OCI-LY7 (cell line): ENCODE results near the gene PIEZO1. TPM values are rescaled to one million over a fixed set of nuclear protein-coding genes. Genes with fewer than 3 reads are reported as not detected.

Source experiments
- BruUV-seq: library from RNA; stranded (reverse); fragments of 400-500 nt; replicated peaks from 2 replicates; lab custom pipeline; 2021; lab: Mats Ljungman, UMichigan
- CTCF ChIA-PET: fragments of 300-600 bp; sonication (Branson Sonifier 250); formaldehyde crosslinking; loops from one replicate; lab custom pipeline; 2022; ENCODE audit warnings: antibody characterized with exemption; ENCODE audit not compliant: unreplicated experiment; lab: Charles Lee
- POLR2A ChIA-PET: fragments of 300-600 bp; sonication (Branson Sonifier 250); formaldehyde crosslinking; loops from one replicate; lab custom pipeline; 2022; ENCODE audit warnings: antibody characterized with exemption; lab: Charles Lee
- DNase-seq: peaks from one replicate; pipeline ENCODE4 v3.0.0-alpha.2; 2015; ENCODE audit warnings: low spot score
- H2AFZ ChIP-seq: fragments of 200-600 bp; sonication (generic), shearing (Covaris generic); 2 replicates; pipeline ENCODE4 v1.6.1; 2014; ENCODE audit warnings: mild to moderate bottlenecking, antibody characterized with exemption, low read length, moderate library complexity
- H3K27ac ChIP-seq: fragments of 200-600 bp; sonication (generic); 2 replicates; pipeline ENCODE4 v1.5.1; 2014; ENCODE audit warnings: mixed run types, low read depth, mild to moderate bottlenecking, moderate library complexity, low read length, inconsistent platforms; ENCODE audit not compliant: poor library complexity, severe bottlenecking
- H3K36me3 ChIP-seq: fragments of 200-600 bp; sonication (generic); 2 replicates; pipeline ENCODE4 v1.6.1; 2014; ENCODE audit warnings: mild to moderate bottlenecking, antibody characterized with exemption, low read length, moderate library complexity, mixed read lengths; ENCODE audit not compliant: insufficient read depth
- H3K4me1 ChIP-seq: fragments of 200-600 bp; sonication (generic); 2 replicates; pipeline ENCODE4 v1.5.1; 2014; ENCODE audit warnings: mild to moderate bottlenecking, low read length; ENCODE audit not compliant: insufficient read depth, poor library complexity, severe bottlenecking
- H3K4me2 ChIP-seq: fragments of 200-600 bp; sonication (generic); 2 replicates; pipeline ENCODE4 v1.6.1; 2014; ENCODE audit warnings: mild to moderate bottlenecking, low read length
- H3K4me3 ChIP-seq: fragments of 200-600 bp; sonication (generic); 2 replicates; pipeline ENCODE4 v1.5.1; 2014; ENCODE audit warnings: mild to moderate bottlenecking, low read depth, low read length; ENCODE audit not compliant: poor library complexity, severe bottlenecking
- H3K79me2 ChIP-seq: fragments of 200-600 bp; sonication (generic); 2 replicates; pipeline ENCODE4 v1.6.1; 2016; ENCODE audit warnings: low read depth, mild to moderate bottlenecking, low read length, moderate library complexity, mixed read lengths; ENCODE audit not compliant: insufficient read depth
- H3K9me2 ChIP-seq: fragments of 200-600 bp; sonication (generic); 2 replicates; pipeline ENCODE4 v1.6.1; 2016; ENCODE audit warnings: mild to moderate bottlenecking, low read length, mixed read lengths; ENCODE audit not compliant: insufficient read depth
- H3K9me3 ChIP-seq: fragments of 200-600 bp; sonication (generic); 2 replicates; pipeline ENCODE4 v1.6.1; 2014; ENCODE audit warnings: mild to moderate bottlenecking, mixed run types, low read length, mixed read lengths
- H4K20me1 ChIP-seq: fragments of 200-600 bp; sonication (generic); 2 replicates; pipeline ENCODE4 v1.6.1; 2014; ENCODE audit warnings: mild to moderate bottlenecking, antibody characterized with exemption, low read length, moderate library complexity, mixed read lengths; ENCODE audit not compliant: insufficient read depth
- EZH2phosphoT487 ChIP-seq: fragments of 200-600 bp; sonication (generic); IDR thresholded peaks from 2 replicates; pipeline ENCODE4 v1.6.1; 2018; ENCODE audit warnings: low read depth, borderline replicate concordance, mild to moderate bottlenecking, mixed run types, antibody characterized with exemption, low read length, moderate library complexity, mixed read lengths
- intact Hi-C: fragments of 100-400 bp; cut with micrococcal nuclease; formaldehyde crosslinking; loops from one replicate; pipeline ENCODE4 v1.10.0; 2022; ENCODE audit not compliant: unreplicated experiment
- total RNA-seq, 2 experiments: library from RNA; depleted of rRNA in 1 of 2; stranded (reverse); fragments of >200 nt in 1 of 2; shearing (Covaris generic) in 1 of 2; gene quantifications; 2 replicates each; pipeline ENCODE4 v1.2.3, GENCODE V29; 2014 to 2022
- TF ChIP-seq, protein P1 (sequence below): fragments of 200-600 bp; sonication (generic); conservative IDR thresholded peaks from 2 replicates; pipeline ENCODE4 v1.5.1; 2014; ENCODE audit warnings: mild to moderate bottlenecking, antibody characterized with exemption, low read length, moderate library complexity, mixed read lengths

PIEZO1 gene
- total RNA-seq, 2 experiments from 2014 or later, result 144 to 154 TPM

- Histone ChIP-seq H3K27ac (no peak overlapping the region), H3K4me3 (peak overlapping the region; percentile 88), H3K79me2 (peaks cover 45% of the 10 kb centered on the region), H3K9me2 (no peaks in the 10 kb centered on the region), H2AFZ (no peak overlapping the region), H4K20me1 (no peaks in the 10 kb centered on the region), H3K4me2 (peak overlapping the region; percentile 95; the same call in 1 of the 2 replicates), H3K36me3 (peaks cover 71% of the 10 kb centered on the region), H3K4me1 (peaks cover 49% of the 10 kb centered on the region), H3K9me3 (no peaks in the 10 kb centered on the region)
- DNase-seq, result no peak
- CTCF ChIA-PET, result no interaction called here
- intact Hi-C loops, result no loop called here
- BruUV-seq, result no TSS peak
- POLR2A ChIA-PET, result no interaction called here
- TF ChIP-seq EZH2phosphoT487, result no peak
- TF ChIP-seq, protein P1, sequence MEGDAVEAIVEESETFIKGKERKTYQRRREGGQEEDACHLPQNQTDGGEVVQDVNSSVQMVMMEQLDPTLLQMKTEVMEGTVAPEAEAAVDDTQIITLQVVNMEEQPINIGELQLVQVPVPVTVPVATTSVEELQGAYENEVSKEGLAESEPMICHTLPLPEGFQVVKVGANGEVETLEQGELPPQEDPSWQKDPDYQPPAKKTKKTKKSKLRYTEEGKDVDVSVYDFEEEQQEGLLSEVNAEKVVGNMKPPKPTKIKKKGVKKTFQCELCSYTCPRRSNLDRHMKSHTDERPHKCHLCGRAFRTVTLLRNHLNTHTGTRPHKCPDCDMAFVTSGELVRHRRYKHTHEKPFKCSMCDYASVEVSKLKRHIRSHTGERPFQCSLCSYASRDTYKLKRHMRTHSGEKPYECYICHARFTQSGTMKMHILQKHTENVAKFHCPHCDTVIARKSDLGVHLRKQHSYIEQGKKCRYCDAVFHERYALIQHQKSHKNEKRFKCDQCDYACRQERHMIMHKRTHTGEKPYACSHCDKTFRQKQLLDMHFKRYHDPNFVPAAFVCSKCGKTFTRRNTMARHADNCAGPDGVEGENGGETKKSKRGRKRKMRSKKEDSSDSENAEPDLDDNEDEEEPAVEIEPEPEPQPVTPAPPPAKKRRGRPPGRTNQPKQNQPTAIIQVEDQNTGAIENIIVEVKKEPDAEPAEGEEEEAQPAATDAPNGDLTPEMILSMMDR, result no peak
Observed at GRCh38 chr16:88805887-88806393, 20.9 kb upstream of the PIEZO1 start.

GRCh38 chr16:88805340-88805715 is 20.3 kb upstream of the PIEZO1 start:
- no peaks in the 10 kb centered on the region for H3K9me2 ChIP-seq
- H3K79me2 ChIP-seq, result peaks cover 39% of the 10 kb centered on the region
- no TSS peak for BruUV-seq
- peak overlapping the region; percentile 88 for H3K4me3 ChIP-seq
- H4K20me1 ChIP-seq, result no peaks in the 10 kb centered on the region
- H3K4me2 ChIP-seq, result peak overlapping the region; percentile 95
- POLR2A ChIA-PET, result no interaction called here
- CTCF ChIA-PET, result no interaction called here
- no peak for DNase-seq
- no peak for TF ChIP-seq EZH2phosphoT487
- TF ChIP-seq, protein P1, result no peak
- peak overlapping the region; percentile 97 for H3K27ac ChIP-seq
- intact Hi-C loops, result no loop called here
- no peak overlapping the region for H2AFZ ChIP-seq
- H3K4me1 ChIP-seq, result peaks cover 50% of the 10 kb centered on the region
- no peaks in the 10 kb centered on the region for H3K9me3 ChIP-seq
- peaks cover 69% of the 10 kb centered on the region for H3K36me3 ChIP-seq

- peak overlapping the region; percentile 88 for H3K4me3 ChIP-seq
- no peak for TF ChIP-seq EZH2phosphoT487
- TF ChIP-seq, protein P1, result no peak
- ChIA-PET POLR2A (no interaction called here), CTCF (no interaction called here)
- peak overlapping the region; percentile 95 for H3K4me2 ChIP-seq
- H3K9me3 ChIP-seq, result no peaks in the 10 kb centered on the region
- no peaks in the 10 kb centered on the region for H3K9me2 ChIP-seq
- H3K36me3 ChIP-seq, result peaks cover 66% of the 10 kb centered on the region
- H2AFZ ChIP-seq, result no peak overlapping the region
- BruUV-seq, result no TSS peak
- H3K27ac ChIP-seq, result peak overlapping the region; percentile 97
- H3K79me2 ChIP-seq, result peaks cover 35% of the 10 kb centered on the region
- DNase-seq, result peak; percentile 71
- peaks cover 50% of the 10 kb centered on the region for H3K4me1 ChIP-seq
- H4K20me1 ChIP-seq, result no peaks in the 10 kb centered on the region
- intact Hi-C loops, result loop anchor here (5.0 kb wide), 1 partner anchor 142 kb away; the partner anchor contains the start of gene MVD
Observed at GRCh38 chr16:88804552-88805339, 19.7 kb upstream of the PIEZO1 start.
